Measurements from ENCODE around the gene ACSS1. TPM values are rescaled to one million over a fixed set of nuclear protein-coding genes. Genes with fewer than 3 reads are reported as not detected.

Gene ACSS1
- polyA plus RNA-seq, 2 of the 4 experiments (the other 2 are of a cell fraction) = 7.2 to 7.6 TPM

DNA sequence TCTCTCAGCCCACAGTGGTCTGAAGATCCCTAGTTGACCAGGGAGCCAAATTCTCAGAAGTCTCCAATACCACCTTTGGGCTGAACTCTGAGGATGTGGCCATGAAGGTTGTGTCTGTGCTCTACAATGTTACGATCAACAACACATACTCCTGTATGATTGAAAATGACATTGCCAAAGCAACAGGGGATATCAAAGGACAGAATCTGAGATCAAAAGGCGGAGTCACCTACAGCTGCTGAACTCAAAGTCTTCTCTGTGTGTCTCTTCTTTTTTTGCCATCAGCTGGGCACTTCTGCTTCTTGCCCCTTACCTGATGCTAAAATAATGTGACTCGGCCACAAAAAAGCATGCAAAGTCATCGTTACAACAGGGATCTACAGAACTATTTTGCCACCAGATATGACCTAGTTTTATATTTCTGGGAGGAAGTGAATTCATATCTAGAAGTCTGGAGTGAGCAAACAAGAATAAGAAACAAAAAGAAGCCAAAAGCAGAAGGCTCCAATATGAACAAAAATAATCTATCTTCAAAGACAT is 41.7 kb upstream of the ACSS1 start:
- ATAC-seq = no peak
- ChIA-PET CTCF (interaction anchor here (1.2 to 2.3 kb wide), 2 partner anchors 9 to 611 kb away, joined by 3 to 9 read pairs; no protein-coding TSS in a partner anchor), POLR2A (no interaction called here)
- FAIRE-seq = peak; percentile 32
- TF ChIP-seq MYC (IDR thresholded peaks at IDR 0.05; ENCODE audit: borderline replicate concordance, low read length) = no peak
- TF ChIP-seq, protein P1, sequence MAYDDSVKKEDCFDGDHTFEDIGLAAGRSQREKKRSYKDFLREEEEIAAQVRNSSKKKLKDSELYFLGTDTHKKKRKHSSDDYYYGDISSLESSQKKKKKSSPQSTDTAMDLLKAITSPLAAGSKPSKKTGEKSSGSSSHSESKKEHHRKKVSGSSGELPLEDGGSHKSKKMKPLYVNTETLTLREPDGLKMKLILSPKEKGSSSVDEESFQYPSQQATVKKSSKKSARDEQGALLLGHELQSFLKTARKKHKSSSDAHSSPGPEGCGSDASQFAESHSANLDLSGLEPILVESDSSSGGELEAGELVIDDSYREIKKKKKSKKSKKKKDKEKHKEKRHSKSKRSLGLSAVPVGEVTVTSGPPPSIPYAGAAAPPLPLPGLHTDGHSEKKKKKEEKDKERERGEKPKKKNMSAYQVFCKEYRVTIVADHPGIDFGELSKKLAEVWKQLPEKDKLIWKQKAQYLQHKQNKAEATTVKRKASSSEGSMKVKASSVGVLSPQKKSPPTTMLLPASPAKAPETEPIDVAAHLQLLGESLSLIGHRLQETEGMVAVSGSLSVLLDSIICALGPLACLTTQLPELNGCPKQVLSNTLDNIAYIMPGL (CRISPR knock-in tag; IDR thresholded peaks at IDR 0.05; ENCODE audit: borderline replicate concordance) = no peak
- no peak for TF ChIP-seq BCL3 (IDR thresholded peaks at IDR 0.05)
- no peak for TF ChIP-seq EHMT2 (IDR thresholded peaks at IDR 0.05; ENCODE audit: low read depth)
- no peak for TF ChIP-seq JUN (IDR thresholded peaks at IDR 0.05)
- TF ChIP-seq HES2 (IDR thresholded peaks at IDR 0.05) = no peak
- Histone ChIP-seq H3K4me1 (no peaks in the 10 kb centered on the region), H3K4me3 (no peak overlapping the region), H3K9me3 (no peaks in the 10 kb centered on the region), H3K4me2 (no peak overlapping the region), H3K27ac (no peak overlapping the region)
- WGBS (ENCODE audit: missing lambda C conversion rate) = 63% methylated on average over 4 of the region's 4 CpGs
- DNase-seq (ENCODE audit: low read depth in 1 of 2, low spot score in 1 of 2) = no peak

DNA sequence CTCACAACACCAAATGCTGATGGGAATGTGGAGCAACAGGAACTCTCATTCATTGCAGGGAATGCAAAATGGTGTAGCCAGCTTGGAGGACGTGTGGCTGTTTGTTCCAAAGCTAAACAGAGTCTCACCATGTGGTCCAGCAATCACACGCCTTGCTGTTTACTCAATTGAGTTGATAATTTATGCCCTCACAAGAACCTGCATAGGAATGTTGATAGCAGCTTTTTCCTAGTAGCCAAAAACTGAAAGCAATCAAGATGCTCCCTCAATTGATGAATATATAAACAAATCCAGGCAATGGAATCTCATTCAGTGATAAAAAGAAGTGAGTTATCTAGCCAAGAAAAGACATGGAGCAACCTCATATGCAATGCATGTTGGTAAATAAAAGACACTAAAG is 39.6 kb upstream of the ACSS1 start:
- 43% methylated on average over 2 of the region's 2 CpGs for WGBS (ENCODE audit: missing lambda C conversion rate)
- Histone ChIP-seq H3K4me2 (no peak overlapping the region), H3K4me1 (no peaks in the 10 kb centered on the region), H3K4me3 (no peak overlapping the region), H3K27ac (no peak overlapping the region), H3K9me3 (no peaks in the 10 kb centered on the region)
- TF ChIP-seq, protein P2, sequence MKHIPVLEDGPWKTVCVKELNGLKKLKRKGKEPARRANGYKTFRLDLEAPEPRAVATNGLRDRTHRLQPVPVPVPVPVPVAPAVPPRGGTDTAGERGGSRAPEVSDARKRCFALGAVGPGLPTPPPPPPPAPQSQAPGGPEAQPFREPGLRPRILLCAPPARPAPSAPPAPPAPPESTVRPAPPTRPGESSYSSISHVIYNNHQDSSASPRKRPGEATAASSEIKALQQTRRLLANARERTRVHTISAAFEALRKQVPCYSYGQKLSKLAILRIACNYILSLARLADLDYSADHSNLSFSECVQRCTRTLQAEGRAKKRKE (CRISPR knock-in tag; IDR thresholded peaks at IDR 0.05; ENCODE audit: low read depth) = no peak
- TF ChIP-seq RFX5 (IDR thresholded peaks at IDR 0.05) (no peak), HEYL (CRISPR knock-in tag; IDR thresholded peaks at IDR 0.05) (no peak), MAFK (IDR thresholded peaks at IDR 0.05; ENCODE audit: partially characterized antibody) (no peak), RNF2 (IDR thresholded peaks at IDR 0.05; ENCODE audit: borderline replicate concordance, low read depth) (no peak), JUN (IDR thresholded peaks at IDR 0.05) (no peak), ZSCAN20 (CRISPR knock-in tag; IDR thresholded peaks at IDR 0.05) (no peak), FOSB (CRISPR knock-in tag; IDR thresholded peaks at IDR 0.05) (no peak), USF2 (IDR thresholded peaks at IDR 0.05) (no peak), EHF (CRISPR knock-in tag; IDR thresholded peaks at IDR 0.05) (no peak), POLR2A (IDR thresholded peaks at IDR 0.05; ENCODE audit: low read length) (no peak), RCOR1 (IDR thresholded peaks at IDR 0.05; ENCODE audit: low read depth, low read length) (no peak)
- TF ChIP-seq, protein P3, sequence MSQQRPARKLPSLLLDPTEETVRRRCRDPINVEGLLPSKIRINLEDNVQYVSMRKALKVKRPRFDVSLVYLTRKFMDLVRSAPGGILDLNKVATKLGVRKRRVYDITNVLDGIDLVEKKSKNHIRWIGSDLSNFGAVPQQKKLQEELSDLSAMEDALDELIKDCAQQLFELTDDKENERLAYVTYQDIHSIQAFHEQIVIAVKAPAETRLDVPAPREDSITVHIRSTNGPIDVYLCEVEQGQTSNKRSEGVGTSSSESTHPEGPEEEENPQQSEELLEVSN (IDR thresholded peaks at IDR 0.05; ENCODE audit: borderline replicate concordance, low read depth) = no peak
- FAIRE-seq = no peak
- POLR2A ChIA-PET = no interaction called here
- no peak for ATAC-seq
- DNase-seq (ENCODE audit: low read depth in 1 of 2, low spot score in 1 of 2) = no peak
- CTCF ChIA-PET = no interaction called here

Measured in A549 (cell line).